PC-9 (cell line): ENCODE data around the gene TCF12.

Source experiments
- EZH2 ChIP-seq: fragments of 200-600 bp; sonication (generic); IDR thresholded peaks from 2 replicates; pipeline ENCODE4 v1.8.0; 2017; ENCODE audit warnings: antibody characterized with exemption, low read depth
- TF ChIP-seq, protein P1 (sequence below): fragments of 200-600 bp; sonication (generic); conservative IDR thresholded peaks from 2 replicates; pipeline ENCODE4 v1.6.1; 2017; ENCODE audit warnings: mixed run types, antibody characterized with exemption, mild to moderate bottlenecking, moderate library complexity

DNA sequence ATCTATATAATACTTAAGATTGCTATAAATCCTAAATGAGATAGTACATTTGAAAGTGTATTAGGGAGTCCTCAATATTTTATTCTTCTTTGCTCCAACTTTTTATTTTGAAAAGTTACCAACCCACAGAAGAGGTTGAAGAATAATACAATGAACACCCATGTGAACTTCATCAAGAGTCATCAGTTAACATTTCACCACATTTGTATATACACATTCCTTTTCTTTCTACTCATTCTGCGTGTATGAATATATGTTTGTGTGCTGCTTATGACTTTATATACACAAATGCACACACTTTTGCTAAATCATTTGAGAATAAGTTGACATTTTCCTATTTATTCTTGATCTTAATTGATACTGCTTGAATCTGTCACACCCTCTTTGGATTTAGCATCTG, 264.6 kb downstream of the TCF12 start:
- TF ChIP-seq, protein P1, sequence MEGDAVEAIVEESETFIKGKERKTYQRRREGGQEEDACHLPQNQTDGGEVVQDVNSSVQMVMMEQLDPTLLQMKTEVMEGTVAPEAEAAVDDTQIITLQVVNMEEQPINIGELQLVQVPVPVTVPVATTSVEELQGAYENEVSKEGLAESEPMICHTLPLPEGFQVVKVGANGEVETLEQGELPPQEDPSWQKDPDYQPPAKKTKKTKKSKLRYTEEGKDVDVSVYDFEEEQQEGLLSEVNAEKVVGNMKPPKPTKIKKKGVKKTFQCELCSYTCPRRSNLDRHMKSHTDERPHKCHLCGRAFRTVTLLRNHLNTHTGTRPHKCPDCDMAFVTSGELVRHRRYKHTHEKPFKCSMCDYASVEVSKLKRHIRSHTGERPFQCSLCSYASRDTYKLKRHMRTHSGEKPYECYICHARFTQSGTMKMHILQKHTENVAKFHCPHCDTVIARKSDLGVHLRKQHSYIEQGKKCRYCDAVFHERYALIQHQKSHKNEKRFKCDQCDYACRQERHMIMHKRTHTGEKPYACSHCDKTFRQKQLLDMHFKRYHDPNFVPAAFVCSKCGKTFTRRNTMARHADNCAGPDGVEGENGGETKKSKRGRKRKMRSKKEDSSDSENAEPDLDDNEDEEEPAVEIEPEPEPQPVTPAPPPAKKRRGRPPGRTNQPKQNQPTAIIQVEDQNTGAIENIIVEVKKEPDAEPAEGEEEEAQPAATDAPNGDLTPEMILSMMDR: no peak
- no peak for TF ChIP-seq EZH2
